HG02870 (cell line): ENCODE measurements around the gene FANK1.
"Not testable (repeated sequence)": the region's sequence is repeated elsewhere in the genome, so short reads cannot be mapped to it uniquely, and the experiment has no call there.

ENCODE experiments used
- ATAC-seq: cut with Tn5 transposase; IDR thresholded peaks from one replicate; pipeline ENCODE4 v1.9.1; 2021; ENCODE audit warnings: mild to moderate bottlenecking, moderate library complexity; ENCODE audit not compliant: unreplicated experiment

Gene FANK1

DNA sequence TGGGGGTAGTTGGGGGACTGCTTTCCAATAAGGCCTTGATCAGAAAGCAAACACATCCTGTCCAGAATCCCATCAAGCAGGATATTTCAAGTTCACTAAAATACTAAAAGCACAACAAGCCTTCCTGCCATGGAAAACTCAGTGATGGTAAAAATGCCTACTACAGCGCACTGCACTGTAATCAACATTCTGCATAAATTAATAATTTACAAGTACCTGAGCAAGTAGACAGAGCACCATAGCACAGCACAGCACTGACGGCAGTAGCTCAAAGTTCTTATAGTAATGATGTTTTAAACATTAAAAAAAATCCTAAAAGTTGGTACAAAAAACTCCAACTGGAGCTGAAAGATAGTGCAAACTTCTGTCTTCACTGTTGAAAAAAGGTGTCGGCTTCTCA, 120.5 kb downstream of the FANK1 start:
- ATAC-seq: no peak

DNA sequence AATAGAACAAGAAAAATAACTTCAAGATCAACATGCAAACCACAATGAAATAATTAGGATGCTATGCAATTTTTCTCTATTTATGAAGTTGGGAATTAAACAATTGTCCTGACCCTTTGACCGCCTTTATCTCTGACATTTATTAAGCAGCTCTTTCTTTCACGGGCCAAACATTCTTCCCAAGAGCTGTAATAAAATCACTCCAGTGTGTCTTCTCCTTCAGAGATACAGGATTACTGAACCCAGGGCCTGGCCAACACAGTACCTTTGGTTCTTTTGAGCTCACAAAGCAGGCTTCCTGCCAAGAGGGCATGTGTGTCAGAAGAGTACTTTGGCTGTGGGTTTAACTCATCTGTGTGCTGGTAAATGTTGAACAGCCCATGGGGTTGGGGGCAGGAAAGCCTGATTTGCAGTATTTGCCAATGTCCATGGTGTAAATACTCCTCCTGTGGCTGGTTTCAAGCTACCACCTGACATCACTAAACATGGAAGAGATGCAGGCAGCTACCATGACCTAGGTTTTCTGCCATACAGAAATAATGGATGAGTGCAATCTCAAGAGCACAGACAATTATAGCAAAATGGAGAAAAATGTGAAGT, 121.7 kb downstream of the FANK1 start:
- ATAC-seq: no peak

DNA sequence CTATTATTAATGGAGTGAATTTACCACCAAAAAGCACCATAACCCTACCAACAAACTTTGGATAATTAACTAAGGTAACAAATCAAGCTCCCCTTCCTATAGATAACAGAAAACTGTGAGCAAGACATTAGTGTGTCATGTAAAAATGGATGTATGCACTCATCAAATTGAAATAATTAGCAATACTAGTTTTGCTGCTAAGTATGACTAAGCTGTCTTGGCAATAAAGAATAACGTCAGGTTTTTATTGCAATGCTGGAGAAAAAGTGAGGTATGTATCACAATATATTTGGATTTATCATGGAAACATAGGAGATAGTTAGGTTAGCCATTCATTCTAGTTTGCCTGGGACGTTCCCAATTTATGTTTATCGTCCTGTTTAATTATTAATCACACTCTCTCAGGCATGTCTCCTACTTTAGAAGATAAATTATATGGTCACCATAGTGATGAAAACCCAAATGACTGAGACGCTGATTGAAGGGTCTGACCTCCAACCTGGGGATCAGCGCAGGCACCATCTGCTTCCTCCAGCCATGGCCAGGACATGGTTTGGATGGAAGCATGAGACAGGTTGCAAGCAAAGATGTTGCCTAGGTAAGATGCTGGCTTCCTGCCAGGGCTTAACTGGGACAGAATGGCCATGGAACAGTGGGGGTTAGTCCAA, 125.6 kb downstream of the FANK1 start:
- no peak for ATAC-seq

DNA sequence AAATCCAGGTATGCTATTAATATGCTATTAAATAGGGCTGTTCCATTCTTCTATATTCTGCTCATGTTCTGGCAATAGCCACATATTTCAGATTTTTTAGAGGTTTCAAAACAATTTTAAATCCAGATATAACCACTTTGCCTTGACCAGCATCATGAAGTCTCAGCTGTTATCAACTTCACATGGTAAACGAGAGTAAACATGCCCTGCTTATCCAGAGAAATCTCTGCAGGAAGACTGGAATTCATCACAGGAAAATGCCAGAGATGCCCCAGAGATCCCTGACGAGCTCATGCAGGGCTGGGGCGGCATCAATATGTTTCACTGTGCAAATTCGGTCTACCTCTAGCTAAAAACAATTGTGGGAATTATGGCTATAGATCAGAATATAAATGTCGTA, 126.5 kb downstream of the FANK1 start:
- no peak for ATAC-seq

DNA sequence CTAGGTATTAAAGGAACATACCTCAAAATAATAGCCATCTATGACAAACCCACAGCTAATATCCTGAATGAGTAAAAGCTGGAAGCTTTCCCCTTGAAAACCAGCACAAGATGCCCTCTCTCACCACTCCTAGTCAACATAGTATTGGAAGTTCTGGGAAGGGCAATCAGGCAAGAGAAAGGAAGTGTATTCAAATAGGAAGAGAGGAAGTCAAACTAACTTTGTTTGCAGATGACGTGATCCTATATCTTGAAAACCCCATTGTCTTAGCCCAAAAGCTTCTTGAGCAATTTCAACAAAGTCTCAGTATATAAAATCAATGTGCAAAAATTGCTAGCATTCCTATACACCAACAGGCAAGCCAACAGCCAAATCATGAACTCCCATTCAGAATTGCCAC, 131.3 kb downstream of the FANK1 start:
- no peak for ATAC-seq

DNA sequence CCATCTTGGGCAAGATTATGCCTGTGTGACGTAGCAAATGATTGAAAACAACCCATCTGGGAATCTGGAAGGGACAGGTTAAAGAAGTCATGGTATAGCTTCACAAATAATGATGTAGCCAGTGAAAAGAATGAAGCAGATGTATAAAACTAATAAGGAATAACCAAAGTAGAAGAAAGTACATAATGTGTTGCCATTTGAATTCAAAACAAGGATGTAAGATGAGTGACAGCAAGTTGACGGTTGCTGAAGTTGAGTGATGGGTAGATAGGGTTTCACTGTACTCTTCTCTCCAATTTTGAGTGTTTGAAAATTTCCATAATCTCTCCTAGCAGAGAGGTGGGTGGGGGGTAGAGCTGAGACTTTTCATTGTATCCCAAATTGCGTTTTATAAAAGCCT, 133.6 kb downstream of the FANK1 start:
- ATAC-seq: no peak

DNA sequence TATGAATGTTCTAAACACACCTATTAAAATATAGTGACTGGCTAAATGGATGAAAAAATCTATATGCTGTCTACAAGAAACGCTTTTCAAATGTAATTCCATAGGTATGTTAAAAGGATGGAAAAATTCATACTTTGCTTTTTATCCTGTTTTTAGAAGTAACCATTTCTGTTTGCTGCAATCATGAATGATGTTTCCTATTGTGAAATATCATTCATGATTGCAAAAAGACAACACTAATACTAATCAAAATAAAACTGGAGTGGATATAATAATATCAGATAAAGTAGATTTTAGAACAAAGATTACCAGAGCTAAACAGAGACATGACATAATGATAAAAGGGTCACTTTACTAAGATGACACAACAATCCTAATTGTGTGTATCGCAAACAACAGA, 138.2 kb downstream of the FANK1 start:
- no peak for ATAC-seq

DNA sequence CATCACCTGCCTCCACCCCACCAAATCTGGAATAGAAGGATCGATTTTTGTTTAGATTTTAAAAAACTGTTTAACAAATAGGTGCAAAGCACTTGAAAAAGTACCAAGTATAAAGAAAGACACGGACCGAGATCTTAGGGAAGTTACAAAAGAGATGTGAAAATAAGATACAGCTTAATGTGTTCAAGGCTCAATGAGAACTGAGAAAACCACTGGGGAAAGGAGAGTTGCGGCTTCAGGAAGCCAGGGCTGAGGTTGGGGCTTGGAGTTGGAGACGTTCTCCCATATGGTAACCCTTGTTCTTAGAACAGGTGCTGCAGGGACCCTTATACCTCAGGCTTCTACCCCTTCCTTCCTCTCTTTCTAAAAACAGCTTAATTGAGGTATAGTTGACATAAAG, 140.2 kb downstream of the FANK1 start:
- ATAC-seq: no peak

DNA sequence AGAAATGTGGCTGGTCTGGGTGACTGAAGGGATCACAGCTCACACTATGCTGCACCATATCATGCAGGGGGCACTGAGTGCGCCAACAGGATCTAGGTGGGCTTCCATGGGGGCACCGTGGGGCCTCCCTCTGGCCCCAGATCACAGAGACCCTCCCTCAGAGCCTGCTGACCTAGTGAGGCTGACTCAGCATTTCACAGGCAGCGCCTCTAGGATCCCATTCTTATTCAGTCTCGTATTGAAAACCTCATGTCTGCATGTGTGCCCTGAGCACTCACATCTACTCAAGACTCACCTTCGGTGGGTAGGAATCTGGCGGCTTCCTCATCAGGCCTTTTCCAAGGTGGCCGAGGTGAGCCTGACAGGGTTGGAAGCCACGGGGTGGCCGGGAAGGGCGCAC, 141.6 kb downstream of the FANK1 start:
- ATAC-seq: no peak

DNA sequence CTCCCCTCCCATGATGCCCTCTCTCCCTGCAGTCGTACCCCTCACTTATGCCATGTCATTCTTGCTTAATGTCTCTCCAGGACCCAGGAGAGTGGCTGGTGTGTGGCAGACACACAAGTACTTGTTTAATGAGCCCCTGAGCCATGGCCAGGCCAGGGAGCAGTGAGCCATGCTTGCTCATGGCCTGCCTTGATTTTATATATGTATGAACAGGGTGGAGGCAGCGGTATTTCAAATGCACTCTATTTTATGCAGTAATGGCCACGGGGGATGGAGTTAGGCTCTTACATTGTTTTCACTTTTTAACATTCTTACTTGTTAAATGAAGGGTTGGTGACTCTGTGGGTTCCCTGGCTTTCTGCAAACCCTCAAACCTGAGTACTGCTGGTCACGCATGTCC, 144.8 kb downstream of the FANK1 start:
- no peak for ATAC-seq

DNA sequence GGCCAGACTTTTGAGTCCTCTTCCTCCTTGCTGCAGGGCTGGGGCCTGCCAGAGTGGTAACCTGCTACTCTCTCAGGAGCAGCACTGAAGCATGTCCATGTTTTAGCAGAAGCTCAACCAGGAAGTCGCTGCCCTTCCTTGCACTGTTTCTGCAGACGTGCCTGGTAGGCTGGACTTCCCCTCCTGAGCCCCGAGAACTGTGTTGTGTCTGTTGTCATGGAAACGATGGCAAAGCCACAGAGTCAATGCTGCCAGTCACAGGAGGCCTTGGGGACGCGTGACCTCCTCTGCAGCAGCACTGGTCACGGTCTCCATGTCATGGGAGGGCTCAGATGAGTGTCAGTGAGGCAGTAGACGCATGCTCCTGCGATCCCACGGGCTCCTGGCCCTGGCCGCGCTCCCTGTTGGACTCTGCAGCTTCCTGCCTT, 145.5 kb downstream of the FANK1 start:
- peak; percentile 99 for ATAC-seq

DNA sequence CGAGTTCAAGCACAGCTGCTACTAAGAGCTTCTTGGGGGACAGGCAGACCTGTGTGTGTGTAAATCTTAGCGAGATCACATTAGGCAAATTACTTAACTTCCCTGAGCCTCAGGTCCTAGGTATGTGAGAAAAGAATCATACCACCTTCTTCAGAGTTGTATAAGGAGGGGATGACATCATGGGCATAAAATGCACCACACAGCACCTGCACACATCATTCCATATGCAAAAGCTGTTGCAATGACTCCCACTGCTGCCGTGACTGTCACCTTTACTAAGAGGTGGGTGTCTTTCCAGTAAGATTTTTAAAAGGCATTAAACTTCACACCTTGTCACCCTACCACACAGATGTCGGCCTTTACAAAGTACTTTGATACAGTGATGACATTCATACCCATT, 146.0 kb downstream of the FANK1 start:
- ATAC-seq: peak; percentile 0

DNA sequence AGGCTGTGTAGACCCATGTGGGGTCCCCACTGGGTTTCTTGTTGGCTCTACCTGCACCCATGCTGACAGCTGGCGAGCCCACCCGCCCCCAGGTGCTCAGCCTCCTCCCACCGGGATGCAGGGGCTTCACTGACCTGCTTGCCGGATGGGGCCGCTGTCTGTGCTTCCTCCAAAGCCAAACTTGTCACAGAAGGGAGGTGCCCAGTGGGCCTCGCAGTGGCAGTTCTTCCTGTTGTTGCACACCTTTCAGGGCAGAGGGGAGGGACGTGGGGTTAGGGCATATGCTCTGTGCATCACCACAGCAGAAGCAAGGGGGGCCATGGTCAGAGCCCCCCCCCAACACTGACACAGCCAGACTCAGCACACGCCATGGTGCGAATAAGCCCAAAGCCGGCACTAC, 146.5 kb downstream of the FANK1 start:
- ATAC-seq: no peak

DNA sequence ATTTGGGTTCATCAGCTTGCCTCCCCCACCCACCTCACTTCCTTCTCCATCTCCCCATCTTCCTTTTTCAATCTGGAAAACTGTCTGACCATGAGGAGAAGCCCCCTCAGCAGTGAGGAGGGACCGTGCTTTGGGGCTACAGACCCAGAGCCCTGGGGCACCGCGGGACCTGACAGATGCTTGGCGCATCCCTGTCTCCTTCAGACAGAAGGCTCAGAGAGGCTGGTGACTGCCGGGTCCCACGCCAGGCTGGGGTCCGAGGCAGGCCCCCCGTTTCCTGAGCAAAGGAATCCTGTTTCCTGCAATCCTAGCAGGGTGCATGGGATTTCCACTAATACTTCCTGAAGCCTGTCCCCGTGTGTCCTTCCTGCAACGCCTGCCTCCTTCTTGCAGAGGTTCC, 147.0 kb downstream of the FANK1 start:
- no peak for ATAC-seq

DNA sequence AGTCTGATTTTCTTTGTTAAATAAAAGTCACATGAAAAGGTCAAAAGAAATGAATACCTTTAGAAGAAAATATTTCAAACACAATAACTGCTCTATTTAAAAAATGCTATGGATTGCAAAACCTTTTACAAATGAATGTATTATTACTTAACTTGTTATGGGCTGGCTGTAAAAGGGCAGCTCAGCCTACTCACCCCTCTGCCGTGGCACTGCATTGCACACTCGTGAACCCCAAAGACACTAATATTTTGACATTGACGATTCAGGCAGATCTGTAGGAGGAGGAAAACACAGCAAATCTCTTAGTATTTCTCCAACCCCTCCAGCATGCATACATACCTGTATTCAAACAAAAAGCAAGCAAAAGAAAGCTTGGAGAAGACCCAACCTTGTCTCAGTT, 149.5 kb downstream of the FANK1 start:
- ATAC-seq: no peak

DNA sequence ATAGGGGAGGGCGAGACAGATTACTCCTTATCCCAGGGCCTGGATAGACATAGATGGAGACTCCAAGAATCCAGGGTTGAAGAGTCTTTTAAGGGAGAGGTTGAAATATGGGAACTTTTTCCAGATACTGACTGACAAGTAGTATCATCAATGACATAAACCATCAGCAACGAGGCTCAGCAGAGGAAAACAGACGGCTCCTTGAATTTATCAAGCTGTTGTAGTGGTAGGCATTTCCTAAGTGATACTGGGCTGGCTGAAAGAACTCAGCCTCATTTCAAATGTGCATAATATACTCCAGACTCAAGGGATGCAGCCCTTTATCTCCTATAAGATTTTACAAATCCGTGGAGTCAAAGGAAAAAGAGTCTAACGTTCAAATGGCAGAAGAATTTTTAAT, 150.5 kb downstream of the FANK1 start:
- ATAC-seq: no peak

DNA sequence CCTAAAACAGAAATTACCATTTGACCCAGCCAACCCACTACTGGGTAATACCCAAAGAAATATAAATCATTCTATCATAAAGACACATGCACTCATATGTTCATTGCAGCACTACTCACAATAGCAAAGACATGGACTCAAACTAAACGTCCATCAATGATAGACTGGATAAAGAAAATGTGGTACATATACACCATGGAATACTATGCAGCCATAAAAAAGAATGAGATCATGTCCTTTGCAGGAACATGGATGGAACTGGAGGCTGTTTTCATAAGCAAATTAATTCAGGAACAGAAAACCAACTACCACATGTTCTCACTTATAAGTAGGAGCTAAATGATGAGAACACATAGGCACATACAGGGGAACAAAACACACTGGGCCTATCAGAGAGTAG, 151.4 kb downstream of the FANK1 start:
- not testable (repeated sequence) for ATAC-seq

DNA sequence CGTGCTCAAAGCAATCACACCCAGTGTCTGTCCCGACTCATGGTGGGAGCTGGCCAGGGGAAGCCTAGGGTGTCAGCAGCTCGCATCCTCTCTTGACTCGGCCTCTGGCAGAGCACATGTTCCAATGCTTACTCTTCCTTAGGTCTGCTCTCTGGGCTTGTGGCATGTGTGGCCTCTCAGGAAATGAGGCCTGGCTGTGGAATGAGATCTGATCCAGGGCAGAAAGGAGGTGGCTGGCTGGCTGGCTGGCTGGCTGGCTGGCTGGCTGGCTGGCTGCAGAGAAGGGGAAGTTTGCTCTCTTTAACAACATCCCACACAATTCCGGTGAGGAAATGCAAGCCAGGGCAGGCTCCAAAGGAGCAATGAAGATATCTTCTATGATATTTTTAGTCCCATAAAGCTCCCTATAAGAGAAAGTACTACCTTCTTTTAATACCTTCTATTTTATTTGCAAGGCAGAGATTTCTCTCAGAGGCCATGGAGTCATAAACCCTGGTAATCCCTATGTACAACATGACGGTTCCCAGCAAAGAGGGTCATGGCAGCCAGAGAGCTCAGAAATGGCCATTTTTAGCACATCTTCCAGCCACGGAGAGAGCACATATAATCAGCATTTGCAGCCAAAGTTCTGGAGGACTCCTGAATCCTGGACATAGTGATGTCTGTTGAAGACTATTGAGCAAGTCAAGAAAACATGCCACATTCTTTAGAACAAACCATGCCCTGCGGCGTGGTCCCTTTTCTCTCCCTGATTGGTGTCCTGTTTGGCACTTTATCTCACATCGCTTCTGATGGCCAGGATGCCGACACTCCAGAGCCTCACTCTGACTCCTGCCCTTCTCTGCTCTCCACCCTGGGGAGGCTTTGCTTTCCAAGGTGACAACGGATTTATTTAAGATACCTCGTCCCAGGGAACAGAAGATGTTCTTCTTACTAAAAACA, 153.7 kb downstream of the FANK1 start:
- ATAC-seq: no peak

DNA sequence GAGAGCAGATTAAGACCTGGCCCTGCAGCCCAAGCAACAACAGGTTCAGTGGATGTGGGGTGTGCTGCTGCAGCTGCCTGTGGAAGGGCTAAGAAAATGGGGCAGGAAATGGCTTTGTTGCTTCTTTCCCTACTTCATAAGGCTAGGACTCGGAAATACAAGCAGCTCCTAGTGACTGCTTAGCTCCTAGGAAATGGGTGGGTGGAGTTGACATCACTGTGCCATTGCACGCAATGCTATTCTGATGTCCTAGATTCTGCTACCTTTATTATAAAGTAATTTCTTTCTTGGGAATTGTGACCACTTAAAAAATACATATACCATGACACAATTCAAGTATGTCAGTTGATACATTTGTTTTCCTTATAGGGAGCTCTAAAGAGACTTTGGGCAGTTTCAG, 155.8 kb downstream of the FANK1 start:
- ATAC-seq: no peak

DNA sequence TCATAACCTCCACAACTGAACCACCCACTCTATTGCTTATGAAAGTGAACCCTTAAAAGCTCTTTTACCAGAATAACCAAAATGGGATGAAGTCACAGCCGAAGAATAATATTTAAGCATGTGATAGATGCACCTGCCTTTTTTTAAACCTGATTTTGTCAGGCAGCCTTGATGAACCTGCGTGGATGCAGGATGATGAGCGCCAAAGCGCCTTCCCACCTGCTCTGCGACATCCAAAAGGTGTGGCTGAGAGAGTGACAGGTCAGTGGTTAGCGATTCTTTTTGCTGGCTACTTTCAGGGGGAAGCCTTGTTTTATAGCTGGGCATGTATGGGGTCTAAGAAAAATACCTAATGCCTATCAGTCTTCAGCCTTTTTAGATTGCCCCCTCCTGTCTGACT, 157.8 kb downstream of the FANK1 start:
- ATAC-seq: no peak

DNA sequence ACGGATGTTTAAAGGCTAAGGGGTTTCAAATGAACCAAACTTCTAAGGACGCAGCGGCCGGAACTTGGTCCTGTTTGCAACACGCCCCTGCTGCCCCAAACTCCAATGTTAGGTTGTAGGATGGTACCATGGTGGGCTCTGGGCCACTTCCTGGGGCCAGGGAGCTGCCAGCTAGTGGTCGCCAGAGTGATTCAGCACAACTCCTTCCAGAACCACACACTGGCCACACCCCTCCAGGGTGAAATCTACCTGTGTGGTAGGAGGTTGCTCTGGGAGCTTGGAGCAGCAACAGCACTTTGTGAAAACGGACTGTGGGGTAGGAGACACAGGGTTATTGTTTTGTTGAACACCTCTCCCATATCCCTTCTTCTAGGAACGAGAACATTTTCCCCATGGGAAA, 161.1 kb downstream of the FANK1 start:
- no peak for ATAC-seq

DNA sequence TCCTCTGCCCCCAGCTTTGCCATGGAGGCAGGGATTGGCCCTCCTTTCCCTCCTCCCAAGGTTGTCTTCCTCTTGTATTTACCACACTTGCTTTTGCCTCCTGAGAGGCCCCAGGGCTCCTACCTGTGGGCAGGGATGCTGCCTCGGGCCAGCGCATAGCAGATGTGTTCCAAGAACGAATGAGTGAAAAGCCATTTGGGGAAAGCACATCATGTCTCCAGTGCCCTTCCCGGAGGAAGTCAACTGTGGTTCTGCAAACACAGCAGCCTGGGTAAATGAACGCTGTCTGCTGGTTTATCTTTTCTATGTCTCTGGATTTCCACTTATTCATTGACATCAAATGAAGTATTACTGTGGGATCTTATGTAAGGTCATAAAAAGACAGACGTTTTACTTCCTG, 161.7 kb downstream of the FANK1 start:
- no peak for ATAC-seq
